Measurements from ENCODE around the gene SCAANT1.
A peak's percentile ranks its signal among the peaks of the same experiment; 100 is the strongest.

Gene SCAANT1

GRCh38 chr3:63914312-63914711, 2.1 kb upstream of the SCAANT1 start:
- H3K79me2 ChIP-seq: peaks cover 16% of the 10 kb centered on the region
- H3K36me3 ChIP-seq (ENCODE audit: control insufficient read depth, insufficient read depth, low read length): no peaks in the 10 kb centered on the region
- H3K4me3 ChIP-seq (ENCODE audit: low read depth, low read length): no peak overlapping the region
- no peak overlapping the region for H3K9ac ChIP-seq
- no peaks in the 10 kb centered on the region for H3K27me3 ChIP-seq (ENCODE audit: control insufficient read depth, insufficient read depth, low read length)
- H2AFZ ChIP-seq: no peak overlapping the region
- H3K4me2 ChIP-seq (ENCODE audit: low read length): peak overlapping the region; percentile 37
- H3K27ac ChIP-seq: no peak overlapping the region
- no peaks in the 10 kb centered on the region for H3K9me3 ChIP-seq (ENCODE audit: control insufficient read depth, low read length)
- TF ChIP-seq CTCF (IDR thresholded peaks at IDR 0.05): peak; percentile 9
- H3K4me1 ChIP-seq: peaks cover 14% of the 10 kb centered on the region

- Histone ChIP-seq H3K4me2 (ENCODE audit: low read length) (peak overlapping the region; percentile 65), H3K27me3 (ENCODE audit: control insufficient read depth, insufficient read depth, low read length) (no peaks in the 10 kb centered on the region), H3K9ac (no peak overlapping the region), H2AFZ (peak overlapping the region; percentile 53), H3K27ac (peak overlapping the region; percentile 60), H3K4me1 (peaks cover 14% of the 10 kb centered on the region), H3K36me3 (ENCODE audit: control insufficient read depth, insufficient read depth, low read length) (no peaks in the 10 kb centered on the region), H3K9me3 (ENCODE audit: control insufficient read depth, low read length) (no peaks in the 10 kb centered on the region), H3K79me2 (peaks cover 10% of the 10 kb centered on the region), H3K4me3 (ENCODE audit: low read depth, low read length) (peak overlapping the region; percentile 47)
- TF ChIP-seq CTCF (IDR thresholded peaks at IDR 0.05): no peak
These were observed 795 bp upstream of the SCAANT1 start for GRCh38 chr3:63912768-63913588.

GRCh38 chr3:63911509-63911872, 692 bp downstream of the SCAANT1 start:
- Histone ChIP-seq H3K27ac (peak overlapping the region; percentile 68), H3K4me2 (ENCODE audit: low read length) (peak overlapping the region; percentile 88), H3K36me3 (ENCODE audit: control insufficient read depth, insufficient read depth, low read length) (no peaks in the 10 kb centered on the region), H3K4me3 (ENCODE audit: low read depth, low read length) (peak overlapping the region; percentile 61), H3K79me2 (peaks cover 3% of the 10 kb centered on the region), H3K9me3 (ENCODE audit: control insufficient read depth, low read length) (no peaks in the 10 kb centered on the region), H2AFZ (peak overlapping the region; percentile 73), H3K4me1 (peaks cover 14% of the 10 kb centered on the region), H3K9ac (no peak overlapping the region), H3K27me3 (ENCODE audit: control insufficient read depth, insufficient read depth, low read length) (no peaks in the 10 kb centered on the region)
- no peak for TF ChIP-seq CTCF (IDR thresholded peaks at IDR 0.05)

GRCh38 chr3:63910891-63911290, 1.3 kb downstream of the SCAANT1 start:
- no peak overlapping the region for H2AFZ ChIP-seq
- no peaks in the 10 kb centered on the region for H3K27me3 ChIP-seq (ENCODE audit: control insufficient read depth, insufficient read depth, low read length)
- H3K9ac ChIP-seq: no peak overlapping the region
- H3K4me1 ChIP-seq: peaks cover 14% of the 10 kb centered on the region
- no peak overlapping the region for H3K27ac ChIP-seq
- peaks cover 5% of the 10 kb centered on the region for H3K79me2 ChIP-seq
- H3K9me3 ChIP-seq (ENCODE audit: control insufficient read depth, low read length): no peaks in the 10 kb centered on the region
- TF ChIP-seq CTCF (IDR thresholded peaks at IDR 0.05): no peak
- no peak overlapping the region for H3K4me2 ChIP-seq (ENCODE audit: low read length)
- no peak overlapping the region for H3K4me3 ChIP-seq (ENCODE audit: low read depth, low read length)
- no peaks in the 10 kb centered on the region for H3K36me3 ChIP-seq (ENCODE audit: control insufficient read depth, insufficient read depth, low read length)

GRCh38 chr3:63910001-63910400, 2.2 kb downstream of the SCAANT1 start:
- Histone ChIP-seq H3K9ac (no peak overlapping the region), H3K4me3 (ENCODE audit: low read depth, low read length) (no peak overlapping the region), H3K79me2 (peaks cover 3% of the 10 kb centered on the region), H3K4me1 (peaks cover 14% of the 10 kb centered on the region), H3K27me3 (ENCODE audit: control insufficient read depth, insufficient read depth, low read length) (no peaks in the 10 kb centered on the region), H3K36me3 (ENCODE audit: control insufficient read depth, insufficient read depth, low read length) (no peaks in the 10 kb centered on the region), H2AFZ (no peak overlapping the region), H3K27ac (no peak overlapping the region), H3K9me3 (ENCODE audit: control insufficient read depth, low read length) (no peaks in the 10 kb centered on the region), H3K4me2 (ENCODE audit: low read length) (no peak overlapping the region)
- no peak for TF ChIP-seq CTCF (IDR thresholded peaks at IDR 0.05)

All from parathyroid adenoma (tissue), 2 donors.